ENCODE data around the gene PHACTR3. TPM values are rescaled to one million over a fixed set of nuclear protein-coding genes. Genes with fewer than 3 reads are reported as not detected.

The PHACTR3 gene
- 0.38 and 0.70 TPM in 2 replicates for total RNA-seq

GRCh38 chr20:59603781-59604541 lies at the start of gene PHACTR3:
TSS of gene PHACTR3 (plus strand) at chr20:59604540. CDS start at chr20:59605015, 475 bp downstream.

All from hair follicular keratinocyte (primary cell).